GM18505 (cell line): Measurements from ENCODE around the gene HDAC4.

ENCODE experiments used
- ATAC-seq: cut with Tn5 transposase; IDR thresholded peaks from one replicate; pipeline ENCODE4 v1.9.1; 2021; ENCODE audit not compliant: unreplicated experiment
- POLR2A ChIP-seq: IDR thresholded peaks from 4 replicates; pipeline ENCODE4 v1.6.1; 2011; ENCODE audit warnings: borderline replicate concordance; ENCODE audit not compliant: insufficient read depth, insufficient read length; ENCODE audit errors: extremely low read depth

Gene HDAC4

DNA sequence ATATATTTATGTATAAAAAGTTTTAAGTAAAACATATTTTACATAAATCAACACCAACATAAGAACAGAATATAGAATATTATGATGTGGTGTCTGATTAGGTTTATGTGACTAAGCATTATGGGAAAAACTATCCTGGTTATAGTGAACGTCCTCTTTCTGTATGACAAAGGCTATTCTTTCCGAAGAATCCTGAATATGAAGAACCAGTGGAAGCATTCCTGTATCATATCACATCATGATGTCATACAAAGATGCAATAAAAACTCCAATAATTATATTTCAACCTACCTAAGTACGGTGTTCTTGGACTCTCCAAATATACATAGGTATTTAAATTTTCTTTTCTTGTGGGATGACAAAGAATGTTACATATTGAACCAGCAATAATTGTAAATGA is 37.5 kb upstream of the HDAC4 start:
- ATAC-seq: no peak
- TF ChIP-seq POLR2A: no peak

DNA sequence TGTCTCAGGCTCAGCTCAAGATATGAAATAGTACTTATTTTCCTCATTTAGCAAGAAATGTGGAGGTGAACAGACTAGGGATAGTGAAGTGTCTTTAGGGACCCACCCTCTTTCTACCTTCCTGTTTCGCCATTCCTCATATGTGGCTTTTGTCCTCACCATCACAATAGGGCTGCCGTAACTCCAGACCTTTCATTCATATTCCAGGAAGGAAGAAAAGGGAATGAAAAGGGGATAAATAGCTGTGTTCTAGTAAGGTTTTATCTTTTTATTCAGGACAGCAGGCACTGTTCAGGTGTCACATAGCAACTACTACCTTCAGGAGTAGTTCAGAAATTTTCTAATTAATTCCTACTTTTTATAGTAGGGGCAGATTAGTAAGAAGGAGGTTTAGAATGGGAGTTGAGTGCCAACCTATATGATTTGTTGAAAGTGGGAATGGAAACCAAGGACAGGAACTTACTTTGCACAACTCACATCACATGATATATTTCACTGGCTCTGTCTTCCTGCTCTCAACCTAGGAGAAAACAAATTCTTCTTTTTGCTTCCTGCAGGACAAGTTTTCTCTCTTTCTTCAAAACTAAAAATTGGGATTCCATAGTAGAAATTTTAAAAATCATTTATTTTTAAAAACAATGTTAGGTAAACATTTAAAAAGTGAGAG is 36.0 kb upstream of the HDAC4 start:
- ATAC-seq: no peak
- TF ChIP-seq POLR2A: no peak

DNA sequence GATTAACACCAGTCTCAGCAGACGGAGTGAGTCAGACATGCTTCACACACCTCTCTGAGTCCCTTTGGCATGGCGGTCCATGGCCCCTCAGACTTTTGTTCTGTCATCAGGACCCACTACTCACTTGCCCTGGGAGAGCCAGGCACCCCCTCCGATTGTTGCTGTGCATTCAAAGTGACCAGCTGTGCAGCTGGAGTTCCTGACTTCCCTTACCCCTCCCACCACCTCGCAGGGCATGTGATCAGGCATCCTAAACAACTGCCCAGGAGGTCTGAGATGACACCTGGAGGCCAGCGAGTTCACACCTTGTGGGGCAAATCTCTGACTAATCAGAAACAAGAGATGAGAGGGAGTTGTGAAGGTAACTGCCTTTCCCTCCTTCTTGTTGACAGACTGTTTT is 35.3 kb upstream of the HDAC4 start:
- TF ChIP-seq POLR2A: no peak
- ATAC-seq: no peak

DNA sequence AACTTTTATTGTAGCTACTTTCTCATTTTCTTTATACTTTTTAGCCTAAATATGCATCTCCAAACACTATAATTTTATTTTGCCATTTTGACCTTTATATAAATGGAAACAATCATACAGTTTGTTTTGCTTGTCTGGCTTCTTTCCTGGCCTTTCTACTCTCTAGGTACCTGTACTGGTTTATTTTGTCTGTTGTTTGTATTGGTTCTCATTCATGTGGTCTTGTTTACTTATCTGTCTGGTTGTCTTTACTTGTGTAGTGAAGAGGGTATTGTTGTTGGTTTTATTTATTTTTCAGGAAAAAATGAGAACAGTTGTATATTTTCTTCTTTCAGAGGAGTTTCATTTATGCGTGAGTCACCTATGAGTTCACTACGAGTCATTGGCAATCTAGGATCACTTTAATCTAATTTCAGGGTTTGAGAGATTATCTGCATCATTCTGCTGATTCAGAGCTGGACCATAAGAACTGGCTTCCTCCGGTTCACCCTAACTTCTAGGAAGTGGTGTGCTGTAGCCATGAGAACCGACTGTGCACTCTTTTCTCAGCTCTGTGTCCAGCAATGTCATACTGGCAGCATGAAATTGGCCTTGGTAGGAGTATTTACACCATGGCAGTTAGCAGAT is 33.1 kb upstream of the HDAC4 start:
- no peak for ATAC-seq
- TF ChIP-seq POLR2A: no peak

DNA sequence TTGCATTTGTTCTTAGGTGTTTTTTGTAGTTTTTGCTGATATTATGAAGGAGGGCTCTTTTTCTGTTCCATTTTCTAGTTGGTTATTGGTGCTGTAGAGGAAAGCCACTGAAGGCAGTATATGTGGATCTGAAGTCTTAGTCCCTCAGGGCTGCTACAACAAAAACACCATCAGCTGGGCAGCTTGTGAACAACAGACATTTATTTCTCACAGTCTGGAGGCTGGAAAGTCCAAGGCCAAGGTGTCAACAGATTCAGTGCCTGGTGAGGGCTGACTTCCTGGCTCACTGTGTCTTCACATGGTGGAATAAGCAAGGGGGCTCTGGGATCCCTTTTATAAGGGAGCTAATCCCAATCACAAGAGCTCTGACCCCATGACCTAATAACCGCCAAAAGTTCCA is 31.4 kb upstream of the HDAC4 start:
- no peak for TF ChIP-seq POLR2A
- ATAC-seq: no peak

DNA sequence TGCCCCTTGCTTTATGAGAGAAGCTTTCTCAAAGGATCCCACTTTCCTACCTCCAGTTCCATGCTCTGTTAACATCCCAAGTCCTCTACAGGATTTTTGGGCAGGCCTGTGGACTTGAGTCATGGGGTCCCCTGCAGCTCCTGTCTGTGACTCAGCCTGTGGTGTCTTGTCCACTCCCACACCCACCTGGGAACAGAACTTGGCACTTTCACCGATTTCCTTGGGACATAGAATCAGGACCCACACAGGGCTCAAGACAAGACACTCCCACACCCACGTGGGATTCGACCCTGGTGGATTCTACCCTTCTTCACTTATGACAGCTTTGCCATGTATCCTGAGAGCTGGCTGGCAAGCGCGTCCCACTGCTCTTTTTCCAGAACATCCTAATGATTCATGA is 30.7 kb upstream of the HDAC4 start:
- TF ChIP-seq POLR2A: no peak
- ATAC-seq: no peak

DNA sequence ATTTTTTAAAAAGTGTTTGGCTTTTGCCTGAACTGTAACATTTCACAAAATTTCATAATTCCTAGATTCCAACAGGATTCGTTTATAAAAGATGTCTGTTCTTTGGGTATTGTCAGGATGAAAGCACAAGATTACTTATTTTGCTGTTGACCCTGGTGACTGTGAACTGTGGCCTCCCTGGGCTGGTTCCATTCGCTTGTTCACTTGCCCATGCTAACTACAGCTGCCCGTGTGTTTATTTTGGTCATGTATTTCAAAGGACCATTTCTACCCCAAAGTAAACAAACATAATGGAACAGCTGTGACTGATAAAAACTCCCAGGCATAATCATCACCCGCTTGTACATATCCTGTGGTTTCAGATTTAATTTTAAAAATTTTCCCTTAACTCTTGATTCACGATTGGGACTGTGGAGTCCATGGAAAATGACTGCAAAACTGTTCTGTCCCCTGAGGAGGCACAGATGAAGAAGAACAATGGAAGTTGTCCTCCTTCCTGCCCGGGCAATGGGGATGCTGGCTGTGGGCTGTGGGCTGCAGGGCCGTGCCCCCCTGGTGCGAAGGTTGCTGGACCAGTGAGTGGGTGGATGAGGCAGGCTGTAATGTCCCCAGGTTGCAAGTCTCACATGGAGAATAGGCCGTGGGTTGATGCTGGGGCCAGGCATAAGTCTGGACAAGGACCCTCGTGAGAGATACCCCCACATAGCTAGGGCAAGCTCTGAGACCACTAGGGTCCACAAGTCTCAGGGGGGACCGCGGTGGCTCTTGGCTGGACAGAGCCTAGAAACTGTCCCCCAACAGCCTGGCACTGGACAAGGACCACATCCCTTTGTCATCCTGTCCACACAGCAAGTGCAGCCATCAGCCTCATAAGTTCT is 28.9 kb upstream of the HDAC4 start:
- TF ChIP-seq POLR2A: no peak
- ATAC-seq: no peak

DNA sequence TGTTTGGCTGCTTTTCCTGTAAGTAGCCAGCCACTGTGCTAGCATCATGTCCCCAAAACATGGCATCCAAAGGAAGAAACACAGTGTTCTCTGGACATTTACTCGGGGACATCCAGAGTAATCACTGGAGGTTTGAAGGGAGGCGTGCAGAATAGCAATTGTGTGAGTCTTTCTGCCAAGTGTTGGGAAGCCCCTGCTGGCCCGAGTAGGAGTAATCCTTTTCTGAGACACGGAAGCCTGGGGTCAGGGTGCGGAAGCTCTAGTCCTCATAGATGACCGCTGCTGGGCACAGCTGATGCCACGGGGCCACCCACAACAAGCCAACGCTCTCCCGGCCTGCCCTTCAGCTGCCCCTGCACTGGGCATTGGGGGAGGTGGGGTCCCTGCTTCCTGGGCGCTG is 24.8 kb upstream of the HDAC4 start:
- no peak for TF ChIP-seq POLR2A
- ATAC-seq: no peak

DNA sequence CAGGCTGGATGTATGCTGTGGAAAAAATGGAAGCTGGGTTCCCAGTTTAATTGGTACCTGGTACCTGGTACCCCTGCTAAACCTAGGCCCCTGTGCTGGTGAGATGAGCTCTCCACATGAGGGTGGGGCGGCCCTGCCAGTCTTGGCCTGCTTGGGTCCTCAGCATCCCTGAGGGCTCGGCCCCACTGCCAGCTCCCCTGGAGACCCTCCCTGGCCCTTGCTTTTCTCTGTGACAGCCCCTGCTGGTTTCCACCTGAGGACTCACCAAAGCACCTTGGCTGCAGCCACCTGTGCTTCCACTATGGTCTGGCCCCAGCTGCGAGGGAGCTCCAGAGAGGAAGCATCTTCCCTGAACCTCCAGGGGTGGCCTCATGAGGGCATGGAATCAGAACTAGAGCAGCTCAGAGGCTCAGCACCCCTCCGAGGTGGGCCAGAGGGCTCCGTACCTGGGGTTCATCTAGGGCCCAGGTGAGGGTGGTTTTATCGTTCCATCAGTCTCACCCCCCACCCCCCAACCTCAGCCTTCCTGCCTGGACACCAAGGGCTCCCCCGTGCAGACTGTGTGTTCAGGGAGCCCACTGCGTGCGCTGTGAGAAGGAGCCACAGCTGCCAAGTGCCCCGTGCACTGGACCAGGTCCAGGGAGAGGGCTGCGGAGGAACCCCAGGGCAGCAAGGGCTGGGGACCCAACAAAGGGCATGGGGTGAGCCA is 23.7 kb upstream of the HDAC4 start:
- TF ChIP-seq POLR2A: no peak
- ATAC-seq: no peak

DNA sequence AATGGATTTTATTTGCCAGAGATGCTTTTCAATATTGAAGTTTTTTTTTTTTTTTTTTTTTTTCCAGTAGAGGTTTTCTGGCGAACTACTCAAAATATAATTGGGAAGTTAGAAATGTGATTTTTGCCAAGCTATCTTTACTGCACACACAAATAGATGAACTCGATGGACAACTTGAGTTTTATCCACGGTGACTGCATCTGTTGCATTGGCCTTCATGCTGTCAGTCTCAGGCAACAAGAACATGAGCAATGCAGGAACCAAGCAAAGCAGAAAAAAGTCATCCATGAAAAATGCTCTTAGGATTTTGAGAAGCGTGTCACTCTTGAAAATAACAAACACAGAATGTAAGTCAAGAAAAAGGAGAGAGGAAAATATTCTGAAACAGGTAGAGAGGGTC is 22.7 kb upstream of the HDAC4 start:
- TF ChIP-seq POLR2A: no peak
- ATAC-seq: no peak

DNA sequence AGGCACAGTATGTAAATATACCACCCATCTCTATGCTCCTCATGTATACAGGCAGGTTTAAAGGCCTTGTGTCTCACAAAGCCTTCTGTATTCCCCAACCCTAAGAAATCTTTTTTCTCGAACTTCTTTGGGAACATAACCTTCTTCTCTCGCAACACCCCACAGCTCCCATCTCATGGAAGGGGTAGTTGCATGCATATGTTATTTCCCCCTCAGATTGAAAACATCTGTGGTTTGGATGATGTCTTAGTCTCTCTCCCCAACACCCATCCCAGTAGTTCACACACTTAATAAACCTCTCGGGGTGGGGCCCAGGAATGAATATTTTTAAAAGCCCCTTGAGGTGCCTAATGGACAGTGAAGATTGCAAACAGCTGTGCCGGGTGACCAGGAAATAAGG is 21.0 kb upstream of the HDAC4 start:
- no peak for TF ChIP-seq POLR2A
- no peak for ATAC-seq

DNA sequence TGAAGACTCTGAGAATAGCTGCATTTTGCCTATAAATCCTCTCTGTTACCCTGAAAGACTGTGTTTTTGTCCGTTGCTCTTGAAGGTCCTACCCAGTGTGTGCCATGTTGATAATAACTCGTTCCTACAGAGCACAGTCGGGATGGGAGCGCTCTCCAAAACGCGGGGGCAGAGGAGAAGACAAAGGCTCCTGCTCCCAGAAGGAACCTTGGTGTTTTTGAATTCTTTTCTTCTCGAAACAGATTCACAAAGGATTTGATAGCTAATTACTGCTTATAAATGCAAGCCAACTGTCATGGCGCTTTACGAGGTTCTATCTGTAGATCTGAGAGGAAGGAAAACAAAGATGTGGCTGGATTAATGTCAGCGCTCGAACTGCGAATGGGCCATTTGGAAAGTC is 19.3 kb upstream of the HDAC4 start:
- no peak for ATAC-seq
- no peak for TF ChIP-seq POLR2A

DNA sequence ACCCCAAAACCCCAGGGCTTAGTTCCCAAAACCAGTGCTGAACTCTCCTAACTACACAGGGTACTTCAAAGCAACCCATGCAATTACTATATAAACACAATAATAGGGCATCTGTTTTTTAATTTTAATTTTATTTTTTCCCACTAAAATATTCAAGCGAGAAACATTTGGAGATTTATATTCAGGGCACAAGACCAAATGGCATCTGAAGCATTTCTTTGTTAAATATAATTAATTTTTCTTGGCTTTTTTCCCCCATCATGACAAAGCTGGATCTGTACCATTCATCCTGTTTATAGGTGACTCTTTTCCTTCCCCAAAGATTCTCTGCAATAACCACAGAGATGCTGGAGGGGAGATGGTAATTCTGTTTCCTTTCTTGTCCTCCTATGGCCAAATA is 18.1 kb upstream of the HDAC4 start:
- no peak for TF ChIP-seq POLR2A
- ATAC-seq: no peak
